Right ventricle myocardium inferior (tissue), 1 donor: ENCODE measurements around the gene CLEC2D. TPM values are rescaled to one million over a fixed set of nuclear protein-coding genes. Genes with fewer than 3 reads are reported as not detected.
A peak's percentile ranks its signal among the peaks of the same experiment; 100 is the strongest.
"Not testable (repeated sequence)": the region's sequence is repeated elsewhere in the genome, so short reads cannot be mapped to it uniquely, and the experiment has no call there.

Source experiments
- ATAC-seq: fragments of 200-7000 bp; cut with Tn5 transposase; one replicate; pipeline ENCODE4 v1.9.1; 2020; ENCODE audit warnings: mild to moderate bottlenecking, moderate library complexity
- DNase-seq: peaks from one replicate; pipeline ENCODE4 v3.0.0; 2021; ENCODE audit errors: missing footprints
- intact Hi-C: fragments of 100-400 bp; cut with DNase I; formaldehyde crosslinking; loops from one replicate; pipeline ENCODE4 v1.11.0; 2022
- total RNA-seq: library from RNA; stranded (reverse); fragmentation: NEBNext Ultra II Directional; extraction: Animal tissue kit (Norgen Biotek cat#: 25700); gene quantifications from one replicate; pipeline ENCODE4 v1.2.1, GENCODE V29; 2021
- donor health status: DM: no; HTN: yes; CAD: no; lungs with severe emphysema.

CLEC2D gene
- total RNA-seq, 1 donor from 2014 or later: 3.0 TPM

- DNase-seq, intact Hi-C loops, ATAC-seq: not testable (repeated sequence)
These were observed 25.6 kb downstream of the CLEC2D start for GRCh38 chr12:9695150-9695549.

GRCh38 chr12:9695661-9696060 is 26.1 kb downstream of the CLEC2D start:
- ATAC-seq, DNase-seq, intact Hi-C loops: not testable (repeated sequence)

GRCh38 chr12:9697619-9698018 is 28.1 kb downstream of the CLEC2D start:
- no peak for ATAC-seq
- DNase-seq: no peak
- intact Hi-C loops: no loop called here

GRCh38 chr12:9698681-9699080 is 29.2 kb downstream of the CLEC2D start:
- DNase-seq: no peak
- intact Hi-C loops: no loop called here
- no peak for ATAC-seq

GRCh38 chr12:9699269-9699897 is 29.9 kb downstream of the CLEC2D start:
- ATAC-seq (peak; percentile 50), DNase-seq (no peak)
- intact Hi-C loops: no loop called here

- peak; percentile 60 for ATAC-seq
- intact Hi-C loops: loop anchor here (5.0 to 10.0 kb wide), 2 partner anchors 53 to 365 kb away; no protein-coding TSS in a partner anchor
These were observed 30.5 kb downstream of the CLEC2D start for GRCh38 chr12:9699898-9700605.

GRCh38 chr12:9700606-9700956 is 31.1 kb downstream of the CLEC2D start:
- intact Hi-C loops: loop anchor here (5.0 to 10.0 kb wide), 2 partner anchors 53 to 366 kb away; no protein-coding TSS in a partner anchor
- no peak for ATAC-seq

More at GRCh38 chr12:9699898-9700605, 30.5 kb downstream of the CLEC2D start:
- no peak for DNase-seq

GRCh38 chr12:9701380-9702154 is 32.1 kb downstream of the CLEC2D start:
- ATAC-seq (no peak), DNase-seq (no peak)
- intact Hi-C loops: loop anchor here (5.0 to 10.0 kb wide), 2 partner anchors 54 to 367 kb away; no protein-coding TSS in a partner anchor

More at GRCh38 chr12:9700606-9700956, 31.1 kb downstream of the CLEC2D start:
- DNase-seq: no peak

GRCh38 chr12:9702255-9702654 is 32.7 kb downstream of the CLEC2D start:
- intact Hi-C loops: loop anchor here (5.0 to 10.0 kb wide), 2 partner anchors 55 to 367 kb away; no protein-coding TSS in a partner anchor
- ATAC-seq (no peak), DNase-seq (no peak)

GRCh38 chr12:9704561-9704960 is 35.0 kb downstream of the CLEC2D start:
- DNase-seq, ATAC-seq: not testable (repeated sequence)
- intact Hi-C loops: loop anchor here (5.0 to 10.0 kb wide), 2 partner anchors 57 to 370 kb away; no protein-coding TSS in a partner anchor

- DNase-seq (no peak), ATAC-seq (no peak)
- intact Hi-C loops: loop anchor here (10.0 kb wide), 1 partner anchor 371 kb away; no protein-coding TSS in a partner anchor
These were observed 36.7 kb downstream of the CLEC2D start for GRCh38 chr12:9706086-9706685.

GRCh38 chr12:9707356-9707755 is 37.8 kb downstream of the CLEC2D start:
- intact Hi-C loops: loop anchor here (10.0 kb wide), 1 partner anchor 373 kb away; no protein-coding TSS in a partner anchor
- no peak for DNase-seq
- ATAC-seq: no peak

- no peak for DNase-seq
- ATAC-seq: no peak
- intact Hi-C loops: loop anchor here (1.0 to 10.0 kb wide), 2 partner anchors 74 to 373 kb away; no protein-coding TSS in a partner anchor
These were observed 38.6 kb downstream of the CLEC2D start for GRCh38 chr12:9707864-9708808.

GRCh38 chr12:9708853-9709252 is 39.3 kb downstream of the CLEC2D start:
- ATAC-seq (no peak), DNase-seq (no peak)
- intact Hi-C loops: loop anchor here (1.0 to 10.0 kb wide), 2 partner anchors 75 to 374 kb away; no protein-coding TSS in a partner anchor

- intact Hi-C loops: no loop called here
- DNase-seq (no peak), ATAC-seq (no peak)
These were observed 41.3 kb downstream of the CLEC2D start for GRCh38 chr12:9710584-9711375.

GRCh38 chr12:9711664-9712063 is 42.2 kb downstream of the CLEC2D start:
- DNase-seq: no peak
- intact Hi-C loops: no loop called here
- no peak for ATAC-seq
